Middle frontal gyrus (tissue), 1 donor: Measurements from ENCODE around the gene BCL6B.
"Not testable (repeated sequence)": the region's sequence is repeated elsewhere in the genome, so short reads cannot be mapped to it uniquely, and the experiment has no call there.

Experiments used
- DNase-seq: peaks from one replicate; pipeline ENCODE4 v3.0.0-alpha.2; 2015; ENCODE audit warnings: low spot score; ENCODE audit errors: extremely low spot score

BCL6B gene

GRCh38 chr17:7022781-7023571, at the start of gene BCL6B:
Gene BCL6B, plus strand, starts transcription at chr17:7023050. Its CDS starts 622 bp downstream, at chr17:7023672.
- no peak for DNase-seq

- not testable (repeated sequence) for DNase-seq
Observed at GRCh38 chr17:6979440-6979839, 43.4 kb upstream of the BCL6B start.

GRCh38 chr17:6981426-6981825, 41.4 kb upstream of the BCL6B start:
- no peak for DNase-seq

- DNase-seq, result no peak
Observed at GRCh38 chr17:6985266-6985665, 37.6 kb upstream of the BCL6B start.

- DNase-seq, result no peak
Observed at GRCh38 chr17:6986676-6987075, 36.2 kb upstream of the BCL6B start.

- no peak for DNase-seq
Observed at GRCh38 chr17:6989779-6990178, 33.1 kb upstream of the BCL6B start.

GRCh38 chr17:6993613-6994056, 29.2 kb upstream of the BCL6B start:
- DNase-seq, result not testable (repeated sequence)

GRCh38 chr17:6994118-6994598, 28.7 kb upstream of the BCL6B start:
- DNase-seq, result no peak

- no peak for DNase-seq
Observed at GRCh38 chr17:6994666-6995256, 28.1 kb upstream of the BCL6B start.

- DNase-seq, result no peak
Observed at GRCh38 chr17:6995500-6996255, 27.2 kb upstream of the BCL6B start, which contains the start of gene ALOX12. Gene ALOX12, plus strand, starts transcription at chr17:6996049. Its CDS starts 69 bp downstream, at chr17:6996118.

GRCh38 chr17:6996256-6997011, 26.4 kb upstream of the BCL6B start:
- DNase-seq, result no peak

- no peak for DNase-seq
Observed at GRCh38 chr17:6997171-6997570, 25.7 kb upstream of the BCL6B start.

- no peak for DNase-seq
Observed at GRCh38 chr17:6998855-6999508, 23.9 kb upstream of the BCL6B start.

- no peak for DNase-seq
Observed at GRCh38 chr17:7001318-7001961, 21.4 kb upstream of the BCL6B start.

- DNase-seq, result no peak
Observed at GRCh38 chr17:7002288-7003047, 20.4 kb upstream of the BCL6B start.

- DNase-seq, result no peak
Observed at GRCh38 chr17:7003745-7004144, 19.1 kb upstream of the BCL6B start.

GRCh38 chr17:7004398-7005253, 18.2 kb upstream of the BCL6B start:
- peak; percentile 56 for DNase-seq

- DNase-seq, result no peak
Observed at GRCh38 chr17:7005716-7006115, 17.1 kb upstream of the BCL6B start.
